Measurements from ENCODE around the gene COL6A3. TPM values are rescaled to one million over a fixed set of nuclear protein-coding genes. Genes with fewer than 3 reads are reported as not detected.

COL6A3 gene
- total RNA-seq, 1 donor from 2014 or later: 28.7 TPM

- intact Hi-C loops (cut with micrococcal nuclease): no loop called here
- no peaks in the 10 kb centered on the region for H3K4me1 Mint-ChIP-seq
- H3K4me3 Mint-ChIP-seq: no peak overlapping the region
Observed at GRCh38 chr2:237353215-237353614, 60.7 kb downstream of the COL6A3 start.

GRCh38 chr2:237352279-237352845 is 61.6 kb downstream of the COL6A3 start:
- DNase-seq: no peak
- no peak overlapping the region for H3K4me3 Mint-ChIP-seq

More at GRCh38 chr2:237353215-237353614, 60.7 kb downstream of the COL6A3 start:
- Mint-ChIP-seq H3K27me3 (no peaks in the 10 kb centered on the region), H3K27ac (no peak overlapping the region), H3K36me3 (ENCODE audit: low read depth) (no peaks in the 10 kb centered on the region), H3K9me3 (no peaks in the 10 kb centered on the region)
- no peak for DNase-seq

GRCh38 chr2:237351796-237352195 is 62.2 kb downstream of the COL6A3 start:
- Mint-ChIP-seq H3K9me3 (no peaks in the 10 kb centered on the region), H3K36me3 (ENCODE audit: low read depth) (no peaks in the 10 kb centered on the region), H3K27me3 (no peaks in the 10 kb centered on the region), H3K4me1 (no peaks in the 10 kb centered on the region), H3K4me3 (no peak overlapping the region), H3K27ac (no peak overlapping the region)
- intact Hi-C loops (cut with micrococcal nuclease): no loop called here
- DNase-seq: no peak

More at GRCh38 chr2:237352279-237352845, 61.6 kb downstream of the COL6A3 start:
- H3K4me1 Mint-ChIP-seq: no peaks in the 10 kb centered on the region
- H3K27me3 Mint-ChIP-seq: no peaks in the 10 kb centered on the region
- H3K27ac Mint-ChIP-seq: no peak overlapping the region
- H3K9me3 Mint-ChIP-seq: no peaks in the 10 kb centered on the region
- H3K36me3 Mint-ChIP-seq (ENCODE audit: low read depth): no peaks in the 10 kb centered on the region
- intact Hi-C loops (cut with micrococcal nuclease): no loop called here

- H3K27me3 Mint-ChIP-seq: no peaks in the 10 kb centered on the region
- H3K4me3 Mint-ChIP-seq: no peak overlapping the region
- DNase-seq: no peak
- no peaks in the 10 kb centered on the region for H3K9me3 Mint-ChIP-seq
- no peaks in the 10 kb centered on the region for H3K36me3 Mint-ChIP-seq (ENCODE audit: low read depth)
- intact Hi-C loops (cut with micrococcal nuclease): no loop called here
- no peak overlapping the region for H3K27ac Mint-ChIP-seq
- H3K4me1 Mint-ChIP-seq: no peaks in the 10 kb centered on the region
Observed at GRCh38 chr2:237351046-237351445, 62.9 kb downstream of the COL6A3 start.

GRCh38 chr2:237350597-237350996 is 63.4 kb downstream of the COL6A3 start:
- H3K4me3 Mint-ChIP-seq: no peak overlapping the region
- no peaks in the 10 kb centered on the region for H3K27me3 Mint-ChIP-seq
- H3K4me1 Mint-ChIP-seq: no peaks in the 10 kb centered on the region
- no peaks in the 10 kb centered on the region for H3K36me3 Mint-ChIP-seq (ENCODE audit: low read depth)
- H3K9me3 Mint-ChIP-seq: no peaks in the 10 kb centered on the region
- DNase-seq: no peak
- H3K27ac Mint-ChIP-seq: no peak overlapping the region
- intact Hi-C loops (cut with micrococcal nuclease): no loop called here

GRCh38 chr2:237350070-237350469 is 63.9 kb downstream of the COL6A3 start:
- no peak overlapping the region for H3K4me3 Mint-ChIP-seq
- H3K9me3 Mint-ChIP-seq: no peaks in the 10 kb centered on the region
- no peaks in the 10 kb centered on the region for H3K36me3 Mint-ChIP-seq (ENCODE audit: low read depth)
- H3K27ac Mint-ChIP-seq: no peak overlapping the region
- no peaks in the 10 kb centered on the region for H3K4me1 Mint-ChIP-seq
- DNase-seq: no peak
- no peaks in the 10 kb centered on the region for H3K27me3 Mint-ChIP-seq
- intact Hi-C loops (cut with micrococcal nuclease): no loop called here

- no peaks in the 10 kb centered on the region for H3K36me3 Mint-ChIP-seq (ENCODE audit: low read depth)
- intact Hi-C loops (cut with micrococcal nuclease): no loop called here
- H3K27me3 Mint-ChIP-seq: no peaks in the 10 kb centered on the region
- no peaks in the 10 kb centered on the region for H3K4me1 Mint-ChIP-seq
- no peaks in the 10 kb centered on the region for H3K9me3 Mint-ChIP-seq
- H3K4me3 Mint-ChIP-seq: no peak overlapping the region
- no peak overlapping the region for H3K27ac Mint-ChIP-seq
- no peak for DNase-seq
Observed at GRCh38 chr2:237348281-237348865, 65.6 kb downstream of the COL6A3 start.

GRCh38 chr2:237345891-237346640 is 67.9 kb downstream of the COL6A3 start:
- H3K4me3 Mint-ChIP-seq: no peak overlapping the region

GRCh38 chr2:237345411-237345810 is 68.6 kb downstream of the COL6A3 start:
- intact Hi-C loops (cut with micrococcal nuclease): no loop called here
- DNase-seq: no peak
- no peaks in the 10 kb centered on the region for H3K27me3 Mint-ChIP-seq

More at GRCh38 chr2:237345891-237346640, 67.9 kb downstream of the COL6A3 start:
- Mint-ChIP-seq H3K27me3 (no peaks in the 10 kb centered on the region), H3K36me3 (ENCODE audit: low read depth) (no peaks in the 10 kb centered on the region), H3K9me3 (no peaks in the 10 kb centered on the region), H3K27ac (no peak overlapping the region), H3K4me1 (no peaks in the 10 kb centered on the region)
- no peak for DNase-seq
- intact Hi-C loops (cut with micrococcal nuclease): no loop called here

GRCh38 chr2:237344942-237345341 is 69.0 kb downstream of the COL6A3 start:
- Mint-ChIP-seq H3K4me1 (no peaks in the 10 kb centered on the region), H3K27me3 (no peaks in the 10 kb centered on the region)
- intact Hi-C loops (cut with micrococcal nuclease): no loop called here

More at GRCh38 chr2:237345411-237345810, 68.6 kb downstream of the COL6A3 start:
- Mint-ChIP-seq H3K4me1 (no peaks in the 10 kb centered on the region), H3K36me3 (ENCODE audit: low read depth) (no peaks in the 10 kb centered on the region), H3K4me3 (no peak overlapping the region), H3K9me3 (no peaks in the 10 kb centered on the region), H3K27ac (no peak overlapping the region)

GRCh38 chr2:237343993-237344392 is 70.0 kb downstream of the COL6A3 start:
- H3K4me3 Mint-ChIP-seq: no peak overlapping the region
- DNase-seq: no peak
- no peaks in the 10 kb centered on the region for H3K4me1 Mint-ChIP-seq
- H3K9me3 Mint-ChIP-seq: no peaks in the 10 kb centered on the region
- H3K36me3 Mint-ChIP-seq (ENCODE audit: low read depth): no peaks in the 10 kb centered on the region
- H3K27ac Mint-ChIP-seq: no peak overlapping the region
- intact Hi-C loops (cut with micrococcal nuclease): no loop called here
- H3K27me3 Mint-ChIP-seq: no peaks in the 10 kb centered on the region

More at GRCh38 chr2:237344942-237345341, 69.0 kb downstream of the COL6A3 start:
- Mint-ChIP-seq H3K27ac (no peak overlapping the region), H3K36me3 (ENCODE audit: low read depth) (no peaks in the 10 kb centered on the region), H3K9me3 (no peaks in the 10 kb centered on the region), H3K4me3 (no peak overlapping the region)
- no peak for DNase-seq

GRCh38 chr2:237341872-237342271 is 72.1 kb downstream of the COL6A3 start:
- Mint-ChIP-seq H3K27ac (no peak overlapping the region), H3K4me3 (no peak overlapping the region), H3K9me3 (no peaks in the 10 kb centered on the region), H3K4me1 (no peaks in the 10 kb centered on the region), H3K27me3 (no peaks in the 10 kb centered on the region), H3K36me3 (ENCODE audit: low read depth) (no peaks in the 10 kb centered on the region)
- intact Hi-C loops (cut with micrococcal nuclease): no loop called here
- DNase-seq: no peak

- Mint-ChIP-seq H3K4me1 (no peaks in the 10 kb centered on the region), H3K27me3 (no peaks in the 10 kb centered on the region), H3K9me3 (no peaks in the 10 kb centered on the region), H3K36me3 (ENCODE audit: low read depth) (no peaks in the 10 kb centered on the region), H3K4me3 (no peak overlapping the region), H3K27ac (no peak overlapping the region)
- DNase-seq: no peak
- intact Hi-C loops (cut with micrococcal nuclease): no loop called here
Observed at GRCh38 chr2:237337586-237337985, 76.4 kb downstream of the COL6A3 start.

- intact Hi-C loops (cut with micrococcal nuclease): no loop called here
- DNase-seq: no peak
- H3K4me1 Mint-ChIP-seq: no peaks in the 10 kb centered on the region
- H3K27ac Mint-ChIP-seq: no peak overlapping the region
- H3K4me3 Mint-ChIP-seq: no peak overlapping the region
- H3K36me3 Mint-ChIP-seq (ENCODE audit: low read depth): no peaks in the 10 kb centered on the region
- H3K9me3 Mint-ChIP-seq: no peaks in the 10 kb centered on the region
- no peaks in the 10 kb centered on the region for H3K27me3 Mint-ChIP-seq
Observed at GRCh38 chr2:237336131-237336530, 77.8 kb downstream of the COL6A3 start.
